Stimulated activated CD4-positive, alpha-beta T cell treated with anti-CD3 and anti-CD28 coated beads, Interleukin-1b, Interleukin-23, amount 100 ng/mL, for 1 hour (primary cell): ENCODE data around the gene NTN1.

Experiments used
- DNase-seq, 2 donors: peaks; one replicate each; pipeline ENCODE4 v3.0.0-alpha.2; 2020; ENCODE audit warnings: low read depth in 2 of 2

NTN1 gene

DNA sequence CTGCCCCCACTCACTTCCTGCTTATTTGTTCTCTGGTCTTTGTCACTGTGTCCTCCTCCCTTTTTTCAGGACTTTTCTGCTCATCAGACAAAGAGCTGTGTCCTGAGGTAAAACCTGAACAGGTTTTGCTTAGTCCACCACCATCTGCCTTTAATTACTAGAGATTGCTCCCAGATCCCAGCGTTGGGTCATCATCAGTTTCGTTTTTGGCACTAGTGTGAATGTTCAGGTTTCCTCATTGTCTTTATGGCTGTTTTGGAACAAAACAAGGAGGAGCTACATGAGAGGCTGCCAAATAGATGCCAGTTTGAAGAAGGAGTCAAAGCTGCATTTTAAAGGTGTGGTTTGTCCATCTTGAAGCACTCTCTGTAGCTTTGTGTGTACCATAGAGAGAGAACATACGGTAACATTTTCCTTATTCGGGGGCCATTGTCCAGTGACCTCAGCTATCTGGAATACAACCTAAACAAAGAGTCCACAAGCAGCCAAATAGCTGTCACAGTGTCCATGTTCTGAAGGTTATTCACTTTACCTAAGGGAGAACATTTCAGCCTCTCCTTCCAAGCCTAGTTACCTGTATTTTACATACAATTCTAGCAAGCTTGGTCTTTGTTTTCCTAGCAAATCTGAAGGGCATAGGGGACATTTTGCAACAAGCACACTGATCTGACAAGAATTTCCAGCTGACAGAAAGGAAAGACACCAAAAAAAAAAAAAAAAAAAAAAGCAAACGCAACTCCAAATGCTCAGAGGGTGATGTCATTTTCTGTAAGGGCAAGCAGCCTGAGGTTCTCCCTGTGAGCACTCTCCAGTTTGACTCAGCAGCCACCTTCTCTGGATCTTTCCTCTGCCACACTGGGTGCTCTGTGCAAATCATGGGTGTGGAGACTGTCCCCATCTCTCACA is 196.1 kb downstream of the NTN1 start:
- no peak for DNase-seq

DNA sequence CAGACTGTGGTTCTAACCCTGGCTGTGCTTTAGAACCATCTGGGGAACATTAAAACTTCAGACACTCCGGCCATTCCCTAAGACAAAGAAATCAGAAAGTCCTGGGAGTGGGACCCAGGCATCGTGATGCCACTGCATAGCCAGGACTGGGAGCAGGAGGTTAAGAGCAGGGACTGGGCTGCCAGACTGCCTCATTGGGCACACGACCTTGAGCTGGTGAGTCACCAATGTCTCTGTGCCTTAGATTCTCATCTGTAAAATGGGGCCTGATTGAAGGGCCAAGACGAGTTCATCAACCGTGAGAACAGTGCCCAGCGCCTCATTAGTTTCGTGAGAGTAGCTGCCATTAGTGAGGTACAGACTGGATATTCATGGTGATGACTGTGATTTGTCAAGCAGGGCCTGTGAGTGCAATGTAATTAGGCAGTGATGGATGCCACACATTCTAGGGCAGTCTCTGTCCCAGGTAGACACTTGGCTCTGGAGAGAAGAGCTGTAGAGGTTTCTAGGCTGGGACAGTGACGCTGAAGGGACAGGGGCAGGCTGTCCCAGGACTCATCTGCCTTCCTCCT is 196.8 kb downstream of the NTN1 start:
- DNase-seq: no peak

DNA sequence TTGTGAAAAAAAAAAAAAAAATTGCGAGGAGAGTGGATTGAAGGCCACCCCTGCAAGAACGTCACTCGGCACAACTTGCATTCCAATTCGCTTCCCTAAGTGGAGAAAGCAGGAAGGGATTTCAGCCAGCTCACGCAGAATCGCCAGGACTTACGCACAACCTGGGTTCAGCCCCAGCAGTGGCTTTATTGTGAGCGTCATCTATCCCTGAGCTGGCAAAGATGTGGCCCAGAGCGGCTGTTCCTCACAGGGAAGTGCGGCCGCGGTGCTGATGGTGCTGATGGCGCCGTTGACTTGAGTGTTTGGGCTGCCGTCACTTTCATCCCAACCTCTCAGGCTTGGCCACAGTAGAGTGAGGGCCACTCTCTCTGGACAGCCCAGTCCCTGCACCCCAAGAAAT is 197.6 kb downstream of the NTN1 start:
- DNase-seq: no peak

DNA sequence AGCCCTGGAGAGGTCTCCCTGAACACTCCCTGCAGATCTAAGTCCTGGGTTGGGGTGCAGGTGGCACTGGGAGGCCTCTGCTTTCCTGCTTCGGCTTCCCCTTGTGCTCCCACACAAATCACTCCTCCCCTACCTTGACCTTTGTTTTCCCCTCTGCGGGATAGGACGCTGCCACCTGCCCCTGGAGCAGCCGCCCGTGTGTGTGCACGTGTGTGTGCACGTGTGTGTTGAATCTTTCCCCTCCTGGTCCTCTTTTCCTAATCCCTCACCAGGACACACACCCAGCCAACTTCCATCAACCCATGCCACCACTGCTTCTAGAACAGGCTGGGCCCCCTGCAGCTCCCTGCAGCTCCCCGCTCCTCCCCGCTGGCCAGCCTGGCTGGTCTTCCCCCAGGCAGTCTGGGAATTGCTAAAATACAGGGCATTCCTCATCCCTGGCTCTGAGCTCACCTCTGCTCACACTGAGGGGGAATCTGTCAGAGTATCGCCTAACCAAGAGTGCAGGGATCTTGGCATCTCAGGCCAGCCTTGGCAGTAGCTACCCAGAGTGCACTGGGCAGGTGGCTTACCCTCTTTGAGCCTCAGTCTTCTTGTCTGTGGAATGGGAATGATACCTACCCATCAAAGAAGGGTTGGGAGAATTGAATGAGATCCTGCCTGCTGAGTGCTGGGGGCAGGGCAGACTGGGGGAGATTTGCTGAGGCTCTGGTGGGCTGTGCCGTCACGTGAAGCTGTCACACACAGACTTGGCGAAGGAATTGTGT is 198.5 kb downstream of the NTN1 start:
- DNase-seq: no peak

DNA sequence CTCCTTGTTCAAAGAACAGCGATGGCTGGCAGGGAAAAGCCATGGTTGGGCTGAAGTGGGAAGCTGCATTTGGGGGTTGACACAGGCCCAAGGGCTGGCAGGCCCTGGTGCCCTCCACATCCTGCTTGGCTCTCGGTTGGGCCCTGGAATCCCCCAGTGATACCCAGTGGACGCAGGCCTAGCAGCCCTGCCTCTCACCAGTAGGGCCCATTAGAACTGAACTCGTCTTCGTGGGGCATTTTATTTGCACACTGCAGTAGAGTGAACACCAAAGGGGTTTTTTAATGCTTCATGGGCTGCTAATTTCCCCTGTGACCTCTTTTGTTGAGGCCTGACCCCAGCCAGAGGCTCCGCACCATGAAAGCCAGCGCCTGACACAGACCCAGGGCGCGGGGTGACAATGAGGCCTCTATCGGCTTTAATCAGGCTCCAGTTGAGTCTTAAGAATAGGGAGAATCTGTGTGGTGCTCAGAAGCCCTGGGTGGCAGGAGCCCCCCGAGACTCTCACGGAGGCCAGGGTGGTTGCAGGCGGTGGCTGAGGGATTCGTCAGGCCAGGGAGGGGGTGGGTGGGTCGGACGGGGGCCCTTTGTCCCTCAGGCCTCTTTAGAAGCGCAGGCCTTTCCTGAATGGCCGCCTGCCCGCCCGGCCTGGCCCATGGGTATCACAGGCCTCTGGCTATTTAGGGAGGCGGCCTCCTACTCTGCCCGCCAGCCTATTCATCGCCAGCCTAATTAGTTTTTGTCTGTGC is 199.3 kb downstream of the NTN1 start:
- DNase-seq: no peak

DNA sequence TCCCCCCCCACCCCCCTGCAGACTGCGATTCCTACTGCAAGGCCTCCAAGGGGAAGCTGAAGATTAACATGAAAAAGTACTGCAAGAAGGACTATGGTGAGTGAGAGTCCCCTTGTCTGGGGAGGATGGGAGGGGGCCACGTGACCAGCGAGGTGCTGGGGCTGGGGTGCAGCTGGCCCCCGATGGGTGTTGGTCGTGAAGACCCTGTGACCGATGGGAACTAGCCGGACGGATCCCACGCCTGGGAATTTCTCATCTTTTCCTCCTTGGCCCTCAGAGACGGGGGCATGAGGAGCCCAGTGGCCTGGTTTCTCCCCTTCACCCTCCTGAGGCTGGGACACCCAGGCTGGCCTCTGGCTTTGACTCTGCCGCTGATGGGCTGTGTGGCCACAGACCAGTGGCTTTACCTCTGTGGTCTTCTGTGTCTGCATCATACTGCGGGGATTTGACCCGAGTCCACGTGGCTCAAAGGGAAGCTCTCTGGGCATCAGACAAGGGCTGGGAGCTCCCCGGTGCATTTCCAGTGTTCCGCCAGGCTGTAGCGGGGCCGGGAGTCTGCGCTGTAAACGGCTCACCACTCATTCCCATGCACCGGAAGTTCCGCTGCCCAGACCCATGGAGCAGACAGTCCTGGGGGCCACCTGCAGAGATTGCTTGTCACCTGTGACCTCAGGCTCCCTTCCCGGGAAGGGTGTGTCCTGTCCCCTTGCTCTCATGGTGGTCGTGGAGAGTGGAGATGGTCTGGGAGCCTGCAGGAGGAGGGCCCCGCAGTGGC is 200.0 kb downstream of the NTN1 start:
- no peak for DNase-seq

DNA sequence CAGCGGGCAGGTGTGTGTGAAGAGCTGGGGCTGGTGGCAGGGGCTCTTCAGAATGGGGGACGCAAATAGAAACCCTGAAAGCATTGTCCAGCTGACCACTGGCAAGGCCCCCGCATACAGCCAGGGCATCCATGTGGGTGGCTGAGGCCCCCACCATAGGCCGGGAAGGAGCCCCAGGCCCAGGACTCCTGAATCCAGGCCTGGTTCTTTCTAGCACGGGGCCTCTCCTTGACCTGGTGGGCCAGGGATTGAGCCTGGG is 200.5 kb downstream of the NTN1 start:
- DNase-seq: no peak

DNA sequence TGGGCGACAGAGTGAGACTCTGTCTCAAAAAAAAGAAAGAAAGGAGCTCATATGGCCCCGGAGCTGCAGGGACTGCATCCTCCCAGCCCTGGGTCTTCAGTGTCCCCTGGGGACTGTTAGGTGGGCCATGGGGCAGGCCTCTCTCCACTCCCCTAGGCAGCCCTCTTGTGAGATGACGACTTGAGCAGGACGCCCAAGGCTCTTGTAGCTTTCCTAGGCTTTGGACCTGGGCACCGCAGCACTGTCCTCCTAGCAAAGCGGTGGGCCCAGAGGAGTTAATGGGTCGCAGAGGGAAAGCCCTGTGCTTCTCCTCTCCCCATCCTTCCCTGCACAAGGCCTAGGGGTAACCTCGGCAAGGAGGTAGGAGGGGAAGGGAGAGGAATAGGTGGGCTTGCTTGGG is 202.2 kb downstream of the NTN1 start:
- no peak for DNase-seq

DNA sequence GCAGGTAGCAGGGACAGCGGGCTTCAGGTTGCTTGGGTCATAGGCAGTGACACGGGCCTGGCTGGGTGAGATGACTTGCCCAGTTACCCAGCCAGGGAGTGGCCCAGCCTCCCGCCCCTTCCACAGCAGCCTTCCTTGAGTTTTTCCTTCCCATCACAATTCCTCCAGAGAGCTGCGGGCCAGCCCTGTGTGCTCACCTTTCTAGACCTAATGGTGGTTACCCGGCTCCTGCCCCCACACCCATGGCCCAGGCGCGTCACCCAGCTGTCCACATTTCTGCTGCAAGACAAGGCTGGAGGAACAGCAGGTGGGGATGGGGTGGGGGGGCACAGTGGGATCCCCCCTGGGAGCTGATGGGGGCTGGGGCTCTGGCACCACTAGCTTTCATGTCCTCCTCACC is 203.2 kb downstream of the NTN1 start:
- DNase-seq: no peak

DNA sequence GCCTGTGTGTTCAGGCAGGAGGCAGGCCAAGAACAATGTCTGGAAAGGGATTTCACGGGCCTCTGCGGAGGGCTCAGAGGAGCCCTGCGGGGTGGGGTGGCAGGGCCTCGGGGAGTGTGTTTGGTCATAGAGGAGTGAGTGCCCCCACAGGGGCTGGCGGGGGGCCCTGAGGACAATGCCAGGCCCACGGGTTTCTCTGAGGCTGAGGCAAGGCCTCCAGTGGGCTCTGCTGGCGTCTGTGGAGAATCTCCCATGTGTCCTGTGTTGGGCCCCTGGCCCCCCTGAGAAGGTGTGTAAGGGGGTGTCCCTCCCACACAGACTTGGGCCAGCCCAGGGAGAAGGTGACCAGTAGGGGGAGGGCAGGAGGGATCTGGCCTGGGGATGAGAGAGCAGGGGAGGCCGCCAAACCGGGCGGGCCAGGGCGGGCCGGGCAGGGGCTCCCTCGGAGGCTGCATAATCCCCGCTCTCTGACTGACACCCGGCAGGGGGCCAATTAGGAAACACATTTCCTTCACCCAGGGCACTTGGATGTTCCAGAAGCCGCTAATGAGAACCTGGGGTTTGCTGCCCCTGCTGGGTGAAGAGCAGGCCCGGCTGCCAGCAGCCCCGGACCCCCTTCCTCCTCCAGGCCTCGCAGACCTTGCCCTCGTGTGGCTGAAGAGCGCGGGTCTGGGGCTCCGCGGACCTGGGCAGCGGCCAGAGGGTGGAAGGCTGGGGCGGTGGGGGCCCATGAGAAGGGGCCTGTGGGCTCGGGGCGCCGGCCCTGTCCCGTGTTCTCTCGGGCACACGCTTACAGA is 204.2 kb downstream of the NTN1 start:
- no peak for DNase-seq

DNA sequence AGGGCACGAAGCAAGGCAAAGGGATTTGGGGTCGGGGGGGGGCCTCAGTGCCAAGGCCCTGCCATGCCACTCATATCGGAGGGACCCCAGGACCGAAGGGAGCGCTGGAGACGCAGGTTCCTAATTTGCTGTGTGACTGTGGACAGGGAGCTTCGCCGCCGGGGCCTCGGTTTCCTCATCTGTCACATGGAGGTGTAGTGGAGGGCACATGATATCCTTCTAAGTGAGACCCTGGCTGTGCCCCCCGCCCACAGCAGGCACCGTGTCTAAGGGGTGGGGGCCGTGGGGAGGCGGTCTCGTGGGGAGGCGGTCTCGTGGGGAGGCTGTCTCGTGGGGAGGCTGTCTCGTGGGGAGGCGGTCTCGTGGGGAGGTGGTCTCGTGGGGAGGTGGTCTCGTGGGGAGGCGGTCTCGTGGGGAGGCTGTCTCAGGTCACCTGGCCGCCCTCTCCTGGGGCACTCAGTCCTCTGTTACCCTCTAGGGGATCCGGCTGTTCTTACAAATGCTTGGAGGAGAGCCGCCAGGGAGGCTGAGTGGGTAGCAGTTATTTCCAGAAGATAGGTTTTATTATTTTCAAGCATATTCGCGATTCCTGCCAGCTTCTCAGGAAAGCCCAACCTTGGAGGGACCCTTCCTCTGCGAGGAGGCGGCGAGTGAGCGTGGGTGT is 205.0 kb downstream of the NTN1 start:
- DNase-seq: no peak

DNA sequence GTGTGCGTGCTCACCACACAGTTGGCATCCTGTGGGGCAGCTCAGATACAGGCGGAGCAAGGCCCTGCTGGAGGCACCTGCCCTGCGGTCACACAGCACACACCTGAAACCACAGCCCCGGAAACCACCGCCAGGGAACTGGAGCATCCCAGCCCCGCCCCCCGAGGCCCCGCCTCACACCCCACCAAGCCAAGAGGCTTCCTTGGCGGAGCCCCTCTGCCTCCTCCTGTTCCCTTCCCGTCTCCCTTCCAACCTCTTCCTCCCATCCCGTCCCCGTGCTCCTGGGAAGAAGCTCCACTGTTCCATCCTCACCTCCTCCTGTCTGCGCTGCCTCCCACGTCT is 205.5 kb downstream of the NTN1 start:
- DNase-seq: no peak

DNA sequence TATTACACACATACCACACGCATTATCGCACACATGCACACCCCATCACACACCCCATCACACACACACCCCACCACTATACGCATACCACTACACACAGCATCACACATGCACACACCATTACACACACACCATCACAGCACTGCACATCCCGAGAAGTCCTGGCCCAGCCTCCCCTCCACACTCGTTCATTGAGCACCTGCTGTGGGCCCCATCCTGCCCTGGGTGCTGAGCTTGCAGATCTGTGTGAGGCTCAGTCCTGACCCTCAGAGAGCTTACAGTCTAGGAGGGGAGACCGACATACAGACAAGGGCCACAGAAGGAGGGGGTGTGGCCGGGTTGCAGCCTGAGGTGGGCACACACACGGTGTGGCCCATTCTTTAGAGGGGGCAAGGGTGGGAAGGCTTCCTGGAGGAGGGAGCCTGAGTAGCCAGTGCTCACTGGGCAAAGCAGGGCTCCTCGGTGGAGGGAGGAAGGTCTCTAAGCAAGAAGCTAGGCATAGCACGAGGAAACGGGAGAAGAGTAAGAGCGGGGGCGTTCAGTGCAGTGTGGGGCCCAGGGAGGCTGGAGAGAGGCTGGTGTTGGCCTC is 206.6 kb downstream of the NTN1 start:
- DNase-seq: no peak

DNA sequence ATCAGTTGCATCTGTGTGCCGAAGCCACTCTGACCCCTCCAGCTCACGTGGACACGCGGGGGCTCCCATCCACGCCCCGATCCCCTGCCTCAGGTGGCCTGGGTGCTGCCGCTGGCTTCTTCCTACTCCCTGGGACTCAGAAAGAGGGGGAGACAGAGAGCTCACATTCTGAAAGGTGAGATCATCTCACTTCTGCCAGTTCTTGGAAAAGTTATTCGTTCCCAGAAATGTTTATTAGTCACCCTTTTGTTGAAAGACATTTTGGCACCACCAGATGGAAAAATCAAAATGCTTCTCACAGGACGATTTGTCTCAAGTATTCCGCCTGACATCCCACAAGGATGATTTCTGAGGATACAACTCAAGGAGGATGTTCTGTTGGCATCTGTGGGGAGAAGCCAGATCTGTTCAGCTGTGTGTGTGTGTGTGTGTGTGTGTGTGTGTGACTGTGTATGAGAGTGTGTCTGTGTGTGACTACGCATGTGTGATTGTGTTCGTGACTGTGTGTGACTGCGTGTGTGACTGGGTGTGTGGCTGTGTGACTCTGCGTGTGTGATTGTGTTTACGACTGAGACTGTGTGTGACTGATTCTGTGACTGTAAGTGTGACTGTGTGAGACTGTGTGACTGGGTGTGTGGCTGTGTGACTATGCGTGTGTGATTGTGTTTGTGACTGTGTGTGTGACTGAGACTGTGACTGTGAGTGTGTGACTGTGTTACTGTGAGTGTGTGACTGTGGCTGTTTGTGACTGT is 207.3 kb downstream of the NTN1 start:
- DNase-seq: no peak

DNA sequence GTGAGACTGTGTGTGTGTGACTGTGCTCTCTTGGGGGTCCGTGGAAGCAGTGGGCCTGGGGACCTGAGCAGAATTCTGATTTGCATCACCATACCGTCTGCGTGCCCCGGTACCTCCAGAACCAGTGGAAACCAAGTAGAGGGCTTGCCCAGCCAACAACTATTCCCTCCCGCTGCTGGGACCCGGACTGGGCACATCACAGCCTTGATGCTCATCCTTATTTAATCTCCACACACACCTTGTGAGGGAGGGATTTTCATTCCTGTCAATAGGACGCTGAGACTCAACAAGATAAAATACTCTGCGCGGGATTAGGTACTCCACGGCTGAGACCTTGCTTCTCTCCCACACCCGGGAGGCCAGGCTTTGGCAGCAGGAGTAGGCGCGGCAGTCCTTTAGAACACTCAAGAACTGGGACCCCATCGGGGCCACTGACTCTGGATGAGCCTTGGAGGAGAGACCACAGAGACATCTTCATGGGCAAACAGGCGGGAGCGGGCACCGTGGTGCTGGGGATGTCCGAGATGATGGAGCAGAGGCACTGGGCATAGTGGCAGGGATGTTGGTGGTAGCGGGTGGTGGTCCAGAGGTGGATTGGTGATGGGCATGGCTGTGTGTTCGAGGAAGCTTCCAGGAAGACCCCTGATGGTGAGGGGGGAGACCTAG is 208.0 kb downstream of the NTN1 start:
- no peak for DNase-seq

DNA sequence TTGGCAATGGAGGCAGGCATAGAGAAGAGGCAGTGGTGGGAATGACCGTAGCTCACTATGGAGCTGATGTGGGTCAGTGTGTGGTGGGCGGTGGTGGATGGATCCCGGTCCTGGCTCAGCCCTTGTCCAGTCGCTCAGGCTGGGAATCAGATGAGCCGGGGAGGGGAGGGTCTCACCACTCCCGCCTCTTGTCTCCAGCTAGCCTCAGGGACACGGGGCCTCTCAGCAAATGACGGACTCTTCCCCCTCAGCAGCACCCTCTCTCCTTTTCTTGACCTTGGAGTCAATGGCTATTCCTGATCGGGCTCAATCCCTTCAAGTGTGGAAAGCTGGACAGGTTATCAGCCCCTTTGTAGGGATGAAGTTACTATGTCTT is 208.5 kb downstream of the NTN1 start:
- DNase-seq: no peak

DNA sequence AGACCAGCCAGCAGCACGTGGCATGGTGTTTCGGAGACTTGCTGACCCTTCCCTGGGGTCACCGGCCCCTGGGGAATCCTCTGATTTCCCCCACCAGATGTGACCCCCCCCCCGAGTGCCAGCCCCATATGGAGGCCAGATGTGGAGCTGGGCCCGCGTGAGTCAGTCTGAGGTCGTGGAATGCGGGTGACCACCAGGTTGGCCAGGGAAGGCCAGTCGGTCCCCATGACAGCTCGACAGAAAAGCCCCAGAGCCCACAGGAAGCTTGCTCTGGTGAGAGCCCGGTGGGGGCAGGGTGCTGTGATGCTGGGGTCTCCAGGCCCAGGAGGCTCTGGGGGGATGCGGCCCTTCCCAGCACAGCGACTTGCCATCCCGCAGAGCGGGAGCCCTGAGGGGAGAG is 209.0 kb downstream of the NTN1 start:
- no peak for DNase-seq

DNA sequence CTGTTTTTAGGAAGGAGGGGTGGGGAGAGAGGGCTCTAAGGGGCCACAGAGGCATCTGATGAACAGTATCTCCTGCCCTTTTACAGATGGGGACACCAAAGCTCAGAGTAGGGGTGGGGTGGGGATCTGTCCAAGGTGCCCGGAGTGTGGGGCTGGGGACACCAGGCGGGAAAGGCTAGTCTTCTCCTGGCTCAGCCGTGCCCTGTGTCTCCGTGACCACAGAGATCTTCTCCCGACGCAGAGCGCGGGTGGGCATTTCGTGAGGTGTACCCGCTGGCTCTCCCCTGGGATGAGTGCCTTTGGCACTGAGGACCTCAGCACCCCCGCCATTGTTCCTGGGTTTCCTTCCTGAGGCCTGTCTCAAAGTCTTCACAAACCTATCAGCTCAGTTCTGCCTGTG is 209.6 kb downstream of the NTN1 start:
- DNase-seq: no peak
